Fibroblast of lung (primary cell): ENCODE data around the gene SANBR.

Experiments used
- CTCF ChIP-seq, 2 donors: IDR thresholded peaks in 1 of 2; conservative IDR thresholded peaks in 1 of 2; 1 replicate in 1 of 2; 2 replicates in 1 of 2; pipeline ENCODE4 v1.5.1; 2011 to 2012; ENCODE audit warnings: low read length in 2 of 2, control low read depth in 1 of 2, inconsistent platforms in 1 of 2, low read depth in 1 of 2, mild to moderate bottlenecking in 1 of 2
- EZH2 ChIP-seq: IDR thresholded peaks from 2 replicates; pipeline ENCODE4 v1.5.1; 2012; ENCODE audit warnings: low read length, control low read depth, mild to moderate bottlenecking; ENCODE audit errors: missing control alignments

DNA sequence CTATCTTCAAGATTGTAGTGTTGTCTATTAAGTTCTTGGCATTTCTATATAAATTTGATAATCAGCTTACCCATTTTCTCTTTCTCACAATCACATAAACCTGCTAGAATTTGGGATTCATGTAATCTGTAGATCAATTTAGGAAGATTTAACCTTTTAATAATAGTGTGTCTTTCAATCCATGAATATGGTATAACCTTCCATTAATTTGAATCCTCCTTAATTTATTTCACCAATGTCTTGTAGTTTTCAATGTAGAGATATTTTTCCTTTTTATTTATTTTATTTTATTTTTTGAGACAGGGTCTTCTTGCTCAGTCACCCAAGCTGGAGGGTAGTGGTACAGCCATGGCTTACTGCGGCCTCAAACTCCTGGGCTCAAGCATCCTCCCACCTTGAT lies 20.2 kb downstream of the SANBR start:
- TF ChIP-seq CTCF (conservative IDR thresholded peaks at IDR 0.05 in 1 of 2, IDR thresholded peaks at IDR 0.05 in 1 of 2; ENCODE audit: low read depth in 1 of 2, low read length in 2 of 2) (no peak), EZH2 (no peak)
